Measurements from ENCODE around the gene CIB1.

DNA sequence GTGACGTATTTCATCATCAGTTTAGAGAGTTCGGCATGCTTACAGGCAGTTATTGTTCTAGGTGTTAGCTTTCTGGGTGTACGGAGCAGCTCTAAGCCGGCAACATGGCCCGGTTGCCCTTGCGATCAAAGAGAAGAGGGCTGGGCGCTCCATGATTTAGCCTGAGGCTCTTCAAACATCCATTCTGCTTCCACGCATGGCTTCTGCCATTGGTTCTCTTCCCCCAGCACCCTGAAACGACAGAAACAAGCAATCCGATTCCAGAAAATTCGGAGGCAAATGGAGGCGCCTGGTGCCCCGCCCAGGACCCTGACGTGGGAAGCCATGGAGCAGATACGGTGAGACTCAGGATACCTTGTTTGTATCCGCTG is 32.3 kb upstream of the CIB1 start:
- TF ChIP-seq POLR2A (IDR thresholded peaks at IDR 0.05; ENCODE audit: low read depth, low read length) (no peak), PAX5 (IDR thresholded peaks at IDR 0.05; ENCODE audit: insufficient read depth, low read length, severe bottlenecking) (no peak)

Data from GM12891 (cell line).